ENCODE results near the gene PI4KA.
"Not testable (repeated sequence)": the region's sequence is repeated elsewhere in the genome, so short reads cannot be mapped to it uniquely, and the experiment has no call there.

PI4KA gene

GRCh38 chr22:20725987-20726558 is 132.5 kb downstream of the PI4KA start:
- no peak for DNase-seq (ENCODE audit: low read depth, low spot score)

- no peak for DNase-seq (ENCODE audit: low read depth, low spot score)
These were observed 133.7 kb downstream of the PI4KA start for GRCh38 chr22:20724676-20725454.

GRCh38 chr22:20721409-20722218 is 137.0 kb downstream of the PI4KA start:
- no peak for DNase-seq (ENCODE audit: low read depth, low spot score)

- DNase-seq (ENCODE audit: low read depth, low spot score), result no peak
These were observed 137.8 kb downstream of the PI4KA start for GRCh38 chr22:20720692-20721408.

- not testable (repeated sequence) for DNase-seq (ENCODE audit: low read depth, low spot score)
These were observed 139.9 kb downstream of the PI4KA start for GRCh38 chr22:20718727-20719126.

- not testable (repeated sequence) for DNase-seq (ENCODE audit: low read depth, low spot score)
These were observed 140.6 kb downstream of the PI4KA start for GRCh38 chr22:20717981-20718380.

GRCh38 chr22:20717213-20717866 is 141.3 kb downstream of the PI4KA start:
- not testable (repeated sequence) for DNase-seq (ENCODE audit: low read depth, low spot score)

- DNase-seq (ENCODE audit: low read depth, low spot score), result not testable (repeated sequence)
These were observed 145.5 kb downstream of the PI4KA start for GRCh38 chr22:20713116-20713515.

- DNase-seq (ENCODE audit: low read depth, low spot score), result not testable (repeated sequence)
These were observed 148.6 kb downstream of the PI4KA start for GRCh38 chr22:20709966-20710365.

- not testable (repeated sequence) for DNase-seq (ENCODE audit: low read depth, low spot score)
These were observed 151.0 kb downstream of the PI4KA start for GRCh38 chr22:20707549-20708118.

- DNase-seq (ENCODE audit: low read depth, low spot score), result not testable (repeated sequence)
These were observed 154.6 kb downstream of the PI4KA start for GRCh38 chr22:20703816-20704609.

- not testable (repeated sequence) for DNase-seq (ENCODE audit: low read depth, low spot score)
These were observed 155.2 kb downstream of the PI4KA start for GRCh38 chr22:20703414-20703806.

- peak; percentile 47 for DNase-seq (ENCODE audit: low read depth, low spot score)
These were observed 155.8 kb downstream of the PI4KA start for GRCh38 chr22:20702546-20703413.

GRCh38 chr22:20702175-20702545 is 156.5 kb downstream of the PI4KA start:
- not testable (repeated sequence) for DNase-seq (ENCODE audit: low read depth, low spot score)

GRCh38 chr22:20701680-20702136 is 156.9 kb downstream of the PI4KA start:
- not testable (repeated sequence) for DNase-seq (ENCODE audit: low read depth, low spot score)

GRCh38 chr22:20700347-20700746 is 158.3 kb downstream of the PI4KA start:
- not testable (repeated sequence) for DNase-seq (ENCODE audit: low read depth, low spot score)

GRCh38 chr22:20699856-20700255 is 158.8 kb downstream of the PI4KA start:
- DNase-seq (ENCODE audit: low read depth, low spot score), result not testable (repeated sequence)

GRCh38 chr22:20697481-20698113 is 161.0 kb downstream of the PI4KA start:
- DNase-seq (ENCODE audit: low read depth, low spot score), result peak; percentile 46
